Central memory CD8-positive, alpha-beta T cell (primary cell): ENCODE data around the gene PCDHB13.
"Not testable (repeated sequence)": the region's sequence is repeated elsewhere in the genome, so short reads cannot be mapped to it uniquely, and the experiment has no call there.

Experiments used
- ATAC-seq: fragments of 150-1000 bp; cut with Tn5 transposase; replicated peaks from 2 replicates; pipeline ENCODE4 v1.10.0; 2022; ENCODE audit warnings: mild to moderate bottlenecking, moderate FRiP score, moderate number of reproducible peaks; ENCODE audit not compliant: poor library complexity, severe bottlenecking; ENCODE audit errors: extremely low read depth
- DNase-seq, 2 donors: peaks; one replicate each; pipeline ENCODE4 v3.0.0; 2021; ENCODE audit warnings: low spot score in 2 of 2
- H3K27ac Mint-ChIP-seq: one replicate; pipeline ENCODE4 v1.8.0; 2022; ENCODE audit warnings: low read depth, mild to moderate bottlenecking, moderate library complexity, mixed read lengths
- H3K27me3 Mint-ChIP-seq: one replicate; pipeline ENCODE4 v1.8.0; 2022; ENCODE audit warnings: mixed read lengths
- H3K36me3 Mint-ChIP-seq: one replicate; pipeline ENCODE4 v1.8.0; 2022; ENCODE audit warnings: mild to moderate bottlenecking, moderate library complexity, mixed read lengths; ENCODE audit not compliant: insufficient read depth
- H3K4me1 Mint-ChIP-seq: one replicate; pipeline ENCODE4 v1.8.0; 2022; ENCODE audit warnings: mixed read lengths
- H3K4me3 Mint-ChIP-seq: one replicate; pipeline ENCODE4 v1.8.0; 2022; ENCODE audit warnings: mild to moderate bottlenecking, moderate library complexity, mixed read lengths
- H3K9me3 Mint-ChIP-seq: one replicate; pipeline ENCODE4 v1.8.0; 2022; ENCODE audit warnings: mixed read lengths

Gene PCDHB13

GRCh38 chr5:141215504-141215903, 1.8 kb downstream of the PCDHB13 start:
- H3K4me1 Mint-ChIP-seq, ATAC-seq, H3K27ac Mint-ChIP-seq, H3K36me3 Mint-ChIP-seq, H3K9me3 Mint-ChIP-seq, DNase-seq, H3K4me3 Mint-ChIP-seq: not testable (repeated sequence)
- peaks cover 44% of the 10 kb centered on the region for H3K27me3 Mint-ChIP-seq

GRCh38 chr5:141216035-141216434, 2.3 kb downstream of the PCDHB13 start:
- H3K27me3 Mint-ChIP-seq: peaks cover 45% of the 10 kb centered on the region
- not testable (repeated sequence) for H3K27ac Mint-ChIP-seq, ATAC-seq, H3K36me3 Mint-ChIP-seq, H3K9me3 Mint-ChIP-seq, H3K4me3 Mint-ChIP-seq, DNase-seq, H3K4me1 Mint-ChIP-seq

- Mint-ChIP-seq H3K27me3 (peaks cover 44% of the 10 kb centered on the region), H3K27ac (no peak within 1 kb of the TSS)
- no peak for ATAC-seq
Observed at GRCh38 chr5:141223112-141223783, 9.5 kb downstream of the PCDHB13 start, which contains the start of gene PCDHB14. PCDHB14 (plus strand) TSS chr5:141223343; CDS start chr5:141223506, 163 bp downstream.

GRCh38 chr5:141224844-141225243, 11.1 kb downstream of the PCDHB13 start:
- not testable (repeated sequence) for H3K36me3 Mint-ChIP-seq, H3K4me3 Mint-ChIP-seq, H3K4me1 Mint-ChIP-seq, DNase-seq, H3K9me3 Mint-ChIP-seq, H3K27ac Mint-ChIP-seq, ATAC-seq
- H3K27me3 Mint-ChIP-seq: peaks cover 45% of the 10 kb centered on the region

More at GRCh38 chr5:141223112-141223783, 9.5 kb downstream of the PCDHB13 start, which contains the start of gene PCDHB14:
- DNase-seq: no peak
- Mint-ChIP-seq H3K4me3 (no peak within 1 kb of the TSS), H3K9me3 (peaks cover 3% of the 10 kb centered on the region), H3K4me1 (no peaks in the 10 kb centered on the region), H3K36me3 (no peaks in the 10 kb centered on the region)

- ATAC-seq, DNase-seq, H3K4me3 Mint-ChIP-seq, H3K36me3 Mint-ChIP-seq, H3K9me3 Mint-ChIP-seq, H3K27ac Mint-ChIP-seq, H3K4me1 Mint-ChIP-seq: not testable (repeated sequence)
- peaks cover 40% of the 10 kb centered on the region for H3K27me3 Mint-ChIP-seq
Observed at GRCh38 chr5:141225421-141225820, 11.7 kb downstream of the PCDHB13 start.

- Mint-ChIP-seq H3K27ac (no peak overlapping the region), H3K36me3 (peaks cover 1% of the 10 kb centered on the region), H3K4me1 (no peaks in the 10 kb centered on the region), H3K27me3 (peaks cover 34% of the 10 kb centered on the region), H3K4me3 (no peak overlapping the region), H3K9me3 (peaks cover 17% of the 10 kb centered on the region)
- ATAC-seq: no peak
- no peak for DNase-seq
Observed at GRCh38 chr5:141234109-141234667, 20.5 kb downstream of the PCDHB13 start.

- not testable (repeated sequence) for DNase-seq, ATAC-seq, H3K4me3 Mint-ChIP-seq, H3K27ac Mint-ChIP-seq, H3K4me1 Mint-ChIP-seq, H3K36me3 Mint-ChIP-seq
- peaks cover 24% of the 10 kb centered on the region for H3K9me3 Mint-ChIP-seq
- H3K27me3 Mint-ChIP-seq: peaks cover 50% of the 10 kb centered on the region
Observed at GRCh38 chr5:141235922-141236321, 22.2 kb downstream of the PCDHB13 start.

- DNase-seq: no peak
Observed at GRCh38 chr5:141236516-141237313, 23.0 kb downstream of the PCDHB13 start.

GRCh38 chr5:141241496-141241895, 27.8 kb downstream of the PCDHB13 start:
- no peaks in the 10 kb centered on the region for H3K4me1 Mint-ChIP-seq

More at GRCh38 chr5:141236516-141237313, 23.0 kb downstream of the PCDHB13 start:
- peaks cover 1% of the 10 kb centered on the region for H3K36me3 Mint-ChIP-seq
- H3K4me3 Mint-ChIP-seq: no peak overlapping the region
- H3K4me1 Mint-ChIP-seq: no peaks in the 10 kb centered on the region
- peaks cover 24% of the 10 kb centered on the region for H3K9me3 Mint-ChIP-seq
- no peak overlapping the region for H3K27ac Mint-ChIP-seq
- no peak for ATAC-seq
- peaks cover 51% of the 10 kb centered on the region for H3K27me3 Mint-ChIP-seq

GRCh38 chr5:141245250-141245717, 31.6 kb downstream of the PCDHB13 start, which contains the start of gene PCDHB15:
PCDHB15 (plus strand) TSS chr5:141245395; CDS start chr5:141245579, 184 bp downstream.
- no peak for ATAC-seq
- Mint-ChIP-seq H3K36me3 (no peaks in the 10 kb centered on the region), H3K9me3 (peaks cover 20% of the 10 kb centered on the region), H3K4me3 (peak within 1 kb of the TSS; percentile 23), H3K4me1 (no peaks in the 10 kb centered on the region), H3K27me3 (peaks cover 35% of the 10 kb centered on the region), H3K27ac (no peak within 1 kb of the TSS)
- no peak for DNase-seq

More at GRCh38 chr5:141241496-141241895, 27.8 kb downstream of the PCDHB13 start:
- no peak for DNase-seq
- no peak for ATAC-seq
- no peaks in the 10 kb centered on the region for H3K36me3 Mint-ChIP-seq
- peaks cover 19% of the 10 kb centered on the region for H3K9me3 Mint-ChIP-seq
- peaks cover 57% of the 10 kb centered on the region for H3K27me3 Mint-ChIP-seq
- no peak overlapping the region for H3K27ac Mint-ChIP-seq
- no peak overlapping the region for H3K4me3 Mint-ChIP-seq

GRCh38 chr5:141246971-141247370, 33.3 kb downstream of the PCDHB13 start:
- not testable (repeated sequence) for H3K4me1 Mint-ChIP-seq, H3K4me3 Mint-ChIP-seq, ATAC-seq, DNase-seq, H3K36me3 Mint-ChIP-seq, H3K27ac Mint-ChIP-seq
- peaks cover 20% of the 10 kb centered on the region for H3K9me3 Mint-ChIP-seq
- H3K27me3 Mint-ChIP-seq: peaks cover 27% of the 10 kb centered on the region

GRCh38 chr5:141247434-141247833, 33.7 kb downstream of the PCDHB13 start:
- not testable (repeated sequence) for H3K27ac Mint-ChIP-seq, H3K4me3 Mint-ChIP-seq, H3K36me3 Mint-ChIP-seq, ATAC-seq, H3K4me1 Mint-ChIP-seq, DNase-seq
- Mint-ChIP-seq H3K27me3 (peaks cover 27% of the 10 kb centered on the region), H3K9me3 (peaks cover 20% of the 10 kb centered on the region)
